ENCODE measurements around the gene CAMK2A. TPM values are rescaled to one million over a fixed set of nuclear protein-coding genes. Genes with fewer than 3 reads are reported as not detected.

Gene CAMK2A
- total and polyA plus RNA-seq, 2 experiments from 2014 or later = 0.43 TPM; not detected in 1

GRCh38 chr5:150271923-150272322, 17.6 kb downstream of the CAMK2A start:
- Histone ChIP-seq H3K27me3 (replicated peaks; ENCODE audit: insufficient read depth) (no peaks in the 10 kb centered on the region), H3K4me2 (ENCODE audit: unreplicated experiment) (no peak overlapping the region), H3K9me3 (ENCODE audit: low read depth) (no peaks in the 10 kb centered on the region), H3K79me2 (ENCODE audit: insufficient read depth) (no peaks in the 10 kb centered on the region), H3K27ac (no peak overlapping the region), H3K9me2 (ENCODE audit: insufficient read depth) (no peaks in the 10 kb centered on the region), H3F3A (ENCODE audit: insufficient read depth) (no peaks in the 10 kb centered on the region), H3K9ac (no peak overlapping the region), H3K4me3 (no peak overlapping the region), H2AFZ (no peak overlapping the region), H4K20me1 (ENCODE audit: insufficient read depth) (no peaks in the 10 kb centered on the region), H3K4me1 (ENCODE audit: insufficient read depth) (no peaks in the 10 kb centered on the region), H3K36me3 (ENCODE audit: low read depth) (no peaks in the 10 kb centered on the region)
- 91 to 93% methylated on average over 5 of the region's 5 CpGs for WGBS, 2 experiments (ENCODE audit: low coverage in 1 of 2, low lambda C conversion rate in 2 of 2, missing lambda C conversion rate in 2 of 2)
- TF ChIP-seq EZH2 (IDR thresholded peaks at IDR 0.05; ENCODE audit: insufficient read depth, poor library complexity, severe bottlenecking) (no peak), EZH2phosphoT487 (IDR thresholded peaks at IDR 0.05; ENCODE audit: insufficient read depth, low read depth) (no peak)
- DNase-seq = no peak
- in situ Hi-C loops (cut with MboI) = no loop called here

- DNase-seq = no peak
- WGBS, 2 experiments (ENCODE audit: low coverage in 1 of 2, low lambda C conversion rate in 2 of 2, missing lambda C conversion rate in 2 of 2) = 78 to 79% methylated on average over 8 of the region's 8 CpGs
- H3K9ac ChIP-seq = no peak overlapping the region
- no peak overlapping the region for H3K27ac ChIP-seq
- H3K27me3 ChIP-seq (replicated peaks; ENCODE audit: insufficient read depth) = no peaks in the 10 kb centered on the region
- no peaks in the 10 kb centered on the region for H3K9me2 ChIP-seq (ENCODE audit: insufficient read depth)
- H3K4me2 ChIP-seq (ENCODE audit: unreplicated experiment) = no peak overlapping the region
- H3K79me2 ChIP-seq (ENCODE audit: insufficient read depth) = no peaks in the 10 kb centered on the region
- H3F3A ChIP-seq (ENCODE audit: insufficient read depth) = no peaks in the 10 kb centered on the region
- in situ Hi-C loops (cut with MboI) = no loop called here
- H3K4me3 ChIP-seq = no peak overlapping the region
- H3K9me3 ChIP-seq (ENCODE audit: low read depth) = no peaks in the 10 kb centered on the region
- no peaks in the 10 kb centered on the region for H4K20me1 ChIP-seq (ENCODE audit: insufficient read depth)
- no peak overlapping the region for H2AFZ ChIP-seq
- H3K36me3 ChIP-seq (ENCODE audit: low read depth) = no peaks in the 10 kb centered on the region
- H3K4me1 ChIP-seq (ENCODE audit: insufficient read depth) = no peaks in the 10 kb centered on the region
- TF ChIP-seq EZH2 (IDR thresholded peaks at IDR 0.05; ENCODE audit: insufficient read depth, poor library complexity, severe bottlenecking) = no peak
- TF ChIP-seq EZH2phosphoT487 (IDR thresholded peaks at IDR 0.05; ENCODE audit: insufficient read depth, low read depth) = no peak
These were observed 18.3 kb downstream of the CAMK2A start for GRCh38 chr5:150271296-150271692.

- TF ChIP-seq EZH2 (IDR thresholded peaks at IDR 0.05; ENCODE audit: insufficient read depth, poor library complexity, severe bottlenecking) = no peak
- no peak for TF ChIP-seq EZH2phosphoT487 (IDR thresholded peaks at IDR 0.05; ENCODE audit: insufficient read depth, low read depth)
- Histone ChIP-seq H4K20me1 (ENCODE audit: insufficient read depth) (no peaks in the 10 kb centered on the region), H3K4me1 (ENCODE audit: insufficient read depth) (no peaks in the 10 kb centered on the region), H2AFZ (no peak overlapping the region), H3K36me3 (ENCODE audit: low read depth) (no peaks in the 10 kb centered on the region), H3K4me3 (no peak overlapping the region), H3K27ac (no peak overlapping the region), H3F3A (ENCODE audit: insufficient read depth) (no peaks in the 10 kb centered on the region), H3K79me2 (ENCODE audit: insufficient read depth) (no peaks in the 10 kb centered on the region), H3K27me3 (replicated peaks; ENCODE audit: insufficient read depth) (no peaks in the 10 kb centered on the region), H3K9me2 (ENCODE audit: insufficient read depth) (no peaks in the 10 kb centered on the region), H3K4me2 (ENCODE audit: unreplicated experiment) (no peak overlapping the region), H3K9me3 (ENCODE audit: low read depth) (no peaks in the 10 kb centered on the region), H3K9ac (no peak overlapping the region)
- in situ Hi-C loops (cut with MboI) = no loop called here
- DNase-seq = no peak
- WGBS, 2 experiments (ENCODE audit: low coverage in 1 of 2, low lambda C conversion rate in 2 of 2, missing lambda C conversion rate in 2 of 2) = 74 to 79% methylated on average over 12 of the region's 12 CpGs
These were observed 18.9 kb downstream of the CAMK2A start for GRCh38 chr5:150270541-150271295.

GRCh38 chr5:150266871-150267291, 22.7 kb downstream of the CAMK2A start:
- H3K9ac ChIP-seq = no peak overlapping the region
- WGBS, 2 experiments (ENCODE audit: low coverage in 1 of 2, low lambda C conversion rate in 2 of 2, missing lambda C conversion rate in 2 of 2) = 60 to 92% methylated on average over 1 to 4 of the region's 4 CpGs
- no peaks in the 10 kb centered on the region for H3K9me3 ChIP-seq (ENCODE audit: low read depth)
- 0 out of 2 replicates have a peak, but pooled peaks cover 10% of the 10 kb centered on the region for H3F3A ChIP-seq (ENCODE audit: insufficient read depth)
- no peak overlapping the region for H3K27ac ChIP-seq
- no peaks in the 10 kb centered on the region for H3K9me2 ChIP-seq (ENCODE audit: insufficient read depth)
- H3K79me2 ChIP-seq (ENCODE audit: insufficient read depth) = no peaks in the 10 kb centered on the region
- TF ChIP-seq EZH2 (IDR thresholded peaks at IDR 0.05; ENCODE audit: insufficient read depth, poor library complexity, severe bottlenecking) (no peak), EZH2phosphoT487 (IDR thresholded peaks at IDR 0.05; ENCODE audit: insufficient read depth, low read depth) (no peak)
- no peak for DNase-seq
- H3K36me3 ChIP-seq (ENCODE audit: low read depth) = no peaks in the 10 kb centered on the region
- no peaks in the 10 kb centered on the region for H4K20me1 ChIP-seq (ENCODE audit: insufficient read depth)
- H3K4me1 ChIP-seq (ENCODE audit: insufficient read depth) = peaks cover 12% of the 10 kb centered on the region
- in situ Hi-C loops (cut with MboI) = no loop called here
- no peaks in the 10 kb centered on the region for H3K27me3 ChIP-seq (replicated peaks; ENCODE audit: insufficient read depth)
- no peak overlapping the region for H3K4me3 ChIP-seq
- H3K4me2 ChIP-seq (ENCODE audit: unreplicated experiment) = no peak overlapping the region
- H2AFZ ChIP-seq = no peak overlapping the region
